ENCODE measurements around the gene NAGLU.

- TF ChIP-seq, protein P1, sequence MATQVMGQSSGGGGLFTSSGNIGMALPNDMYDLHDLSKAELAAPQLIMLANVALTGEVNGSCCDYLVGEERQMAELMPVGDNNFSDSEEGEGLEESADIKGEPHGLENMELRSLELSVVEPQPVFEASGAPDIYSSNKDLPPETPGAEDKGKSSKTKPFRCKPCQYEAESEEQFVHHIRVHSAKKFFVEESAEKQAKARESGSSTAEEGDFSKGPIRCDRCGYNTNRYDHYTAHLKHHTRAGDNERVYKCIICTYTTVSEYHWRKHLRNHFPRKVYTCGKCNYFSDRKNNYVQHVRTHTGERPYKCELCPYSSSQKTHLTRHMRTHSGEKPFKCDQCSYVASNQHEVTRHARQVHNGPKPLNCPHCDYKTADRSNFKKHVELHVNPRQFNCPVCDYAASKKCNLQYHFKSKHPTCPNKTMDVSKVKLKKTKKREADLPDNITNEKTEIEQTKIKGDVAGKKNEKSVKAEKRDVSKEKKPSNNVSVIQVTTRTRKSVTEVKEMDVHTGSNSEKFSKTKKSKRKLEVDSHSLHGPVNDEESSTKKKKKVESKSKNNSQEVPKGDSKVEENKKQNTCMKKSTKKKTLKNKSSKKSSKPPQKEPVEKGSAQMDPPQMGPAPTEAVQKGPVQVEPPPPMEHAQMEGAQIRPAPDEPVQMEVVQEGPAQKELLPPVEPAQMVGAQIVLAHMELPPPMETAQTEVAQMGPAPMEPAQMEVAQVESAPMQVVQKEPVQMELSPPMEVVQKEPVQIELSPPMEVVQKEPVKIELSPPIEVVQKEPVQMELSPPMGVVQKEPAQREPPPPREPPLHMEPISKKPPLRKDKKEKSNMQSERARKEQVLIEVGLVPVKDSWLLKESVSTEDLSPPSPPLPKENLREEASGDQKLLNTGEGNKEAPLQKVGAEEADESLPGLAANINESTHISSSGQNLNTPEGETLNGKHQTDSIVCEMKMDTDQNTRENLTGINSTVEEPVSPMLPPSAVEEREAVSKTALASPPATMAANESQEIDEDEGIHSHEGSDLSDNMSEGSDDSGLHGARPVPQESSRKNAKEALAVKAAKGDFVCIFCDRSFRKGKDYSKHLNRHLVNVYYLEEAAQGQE (IDR thresholded peaks at IDR 0.05; ENCODE audit: insufficient read depth in 1 of 2, low read depth in 2 of 2, low read length in 2 of 2) = no peak
- TF ChIP-seq POLR2AphosphoS5 (IDR thresholded peaks at IDR 0.05; ENCODE audit: low read depth, low read length) (no peak), SIN3A (IDR thresholded peaks at IDR 0.05; ENCODE audit: borderline replicate concordance, insufficient read depth, low read length) (no peak), TAF1 (IDR thresholded peaks at IDR 0.05; ENCODE audit: borderline replicate concordance, insufficient read depth, low read length) (no peak), FOXP2 (optimal IDR thresholded peaks at IDR 0.05; ENCODE audit: borderline replicate concordance, extremely low read depth, extremely low read length, insufficient read depth) (no peak)
These were observed 42.7 kb upstream of the NAGLU start for GRCh38 chr17:42493319-42493718.

All from PFSK-1 (cell line).